GM10266 (cell line): ENCODE data around the gene LARGE1.

Experiments
- DNase-seq: peaks from one replicate; pipeline ENCODE4 v3.0.0; 2012; ENCODE audit errors: extremely low spot score
- CTCF ChIP-seq: IDR thresholded peaks from 2 replicates; pipeline ENCODE4 v1.5.1; 2012; ENCODE audit warnings: mild to moderate bottlenecking, low read depth; ENCODE audit not compliant: control insufficient read depth, insufficient read depth; ENCODE audit errors: missing control alignments

Gene LARGE1

GRCh38 chr22:33745501-33745900 lies 174.8 kb downstream of the LARGE1 start:
- no peak for TF ChIP-seq CTCF
- no peak for DNase-seq

- DNase-seq: no peak
- no peak for TF ChIP-seq CTCF
Measured at GRCh38 chr22:33743756-33744155, 176.5 kb downstream of the LARGE1 start.

GRCh38 chr22:33741025-33741424 lies 179.3 kb downstream of the LARGE1 start:
- TF ChIP-seq CTCF: no peak
- no peak for DNase-seq

- no peak for DNase-seq
- no peak for TF ChIP-seq CTCF
Measured at GRCh38 chr22:33739516-33739915, 180.8 kb downstream of the LARGE1 start.

GRCh38 chr22:33737662-33738061 lies 182.6 kb downstream of the LARGE1 start:
- no peak for DNase-seq
- TF ChIP-seq CTCF: no peak

- TF ChIP-seq CTCF: no peak
- no peak for DNase-seq
Measured at GRCh38 chr22:33735978-33736377, 184.3 kb downstream of the LARGE1 start.

- no peak for DNase-seq
- TF ChIP-seq CTCF: no peak
Measured at GRCh38 chr22:33728847-33729246, 191.4 kb downstream of the LARGE1 start.

- DNase-seq: no peak
- TF ChIP-seq CTCF: no peak
Measured at GRCh38 chr22:33726294-33726734, 194.0 kb downstream of the LARGE1 start.
